IMR-90 (cell line): ENCODE results near the gene FAM83C. TPM values are rescaled to one million over a fixed set of nuclear protein-coding genes. Genes with fewer than 3 reads are reported as not detected.
A peak's percentile ranks its signal among the peaks of the same experiment; 100 is the strongest.

Experiments used
- ATAC-seq: fragments of 200-7000 bp; cut with Tn5 transposase; 2 replicates; pipeline ENCODE4 v1.9.1; 2020; ENCODE audit warnings: low read depth, mild to moderate bottlenecking, moderate library complexity
- BruUV-seq: library from RNA; stranded (reverse); fragments of 400-500 nt; replicated peaks from 2 replicates; lab custom pipeline; 2021; lab: Mats Ljungman, UMichigan
- CTCF ChIA-PET: fragments of 300-600 bp; formaldehyde crosslinking; extraction: SDS; loops from one replicate; lab custom pipeline; 2021; ENCODE audit warnings: antibody characterized with exemption; lab: Yijun Ruan, JAX
- POLR2A ChIA-PET: fragments of 300-600 bp; sonication (Branson Sonifier 250); formaldehyde crosslinking; loops from one replicate; lab custom pipeline; 2022; ENCODE audit warnings: antibody characterized with exemption; ENCODE audit not compliant: unreplicated experiment; lab: Charles Lee
- DNase-seq: peaks from one replicate; pipeline ENCODE4 v3.0.0; 2013
- H2AFZ ChIP-seq: replicated peaks from 2 replicates; pipeline ENCODE3; 2013; ENCODE audit warnings: low read length, mild to moderate bottlenecking; ENCODE audit not compliant: poor library complexity
- H2AK5ac ChIP-seq: 2 replicates; pipeline ENCODE4 v1.6.1; 2013; ENCODE audit warnings: low read depth, low read length, inconsistent platforms
- H2AK9ac ChIP-seq: replicated peaks from 2 replicates; pipeline ENCODE3; 2013; ENCODE audit warnings: mild to moderate bottlenecking, low read depth, low read length, moderate library complexity; ENCODE audit not compliant: poor library complexity
- H2BK120ac ChIP-seq: 2 replicates; pipeline ENCODE4 v1.6.1; 2013; ENCODE audit warnings: low read depth, low read length, inconsistent platforms
- H2BK15ac ChIP-seq: 3 replicates; pipeline ENCODE4 v1.6.1; 2013; ENCODE audit warnings: low read depth, low read length, inconsistent platforms
- H2BK20ac ChIP-seq: 2 replicates; pipeline ENCODE4 v1.6.1; 2013; ENCODE audit warnings: low read depth, mild to moderate bottlenecking, inconsistent platforms, low read length, moderate library complexity
- H2BK5ac ChIP-seq: 2 replicates; pipeline ENCODE4 v1.6.1; 2013; ENCODE audit warnings: mild to moderate bottlenecking, low read depth, low read length, inconsistent platforms; ENCODE audit not compliant: poor library complexity, severe bottlenecking
- H3K14ac ChIP-seq: replicated peaks from 2 replicates; pipeline ENCODE4 v1.6.1; 2013; ENCODE audit warnings: low read depth, low read length, inconsistent platforms
- H3K18ac ChIP-seq: 2 replicates; pipeline ENCODE4 v1.6.1; 2013; ENCODE audit warnings: low read depth, low read length, control low read depth
- H3K23ac ChIP-seq: 2 replicates; pipeline ENCODE4 v1.6.1; 2013; ENCODE audit warnings: low read depth, low read length, inconsistent platforms
- H3K27ac ChIP-seq: 2 replicates; pipeline ENCODE4 v1.5.1; 2013; ENCODE audit warnings: mild to moderate bottlenecking, control low read depth, low read length; ENCODE audit not compliant: insufficient read depth
- H3K27me3 ChIP-seq: 2 replicates; pipeline ENCODE4 v1.6.1; 2013; ENCODE audit warnings: low read length; ENCODE audit not compliant: control insufficient read depth, insufficient read depth
- H3K36me3 ChIP-seq: 2 replicates; pipeline ENCODE4 v1.6.1; 2013; ENCODE audit warnings: low read length, mixed read lengths; ENCODE audit not compliant: control insufficient read depth, insufficient read depth
- H3K4ac ChIP-seq: 2 replicates; pipeline ENCODE4 v1.6.1; 2013; ENCODE audit warnings: low read depth, low read length, inconsistent platforms
- H3K4me1 ChIP-seq: 2 replicates; pipeline ENCODE4 v1.6.1; 2013; ENCODE audit warnings: low read length, mixed read lengths; ENCODE audit not compliant: control insufficient read depth, insufficient read depth
- H3K4me2 ChIP-seq: 2 replicates; pipeline ENCODE4 v1.6.1; 2013; ENCODE audit warnings: low read depth, mild to moderate bottlenecking, control low read depth, low read length, moderate library complexity
- H3K4me3 ChIP-seq: 2 replicates; pipeline ENCODE4 v1.5.1; 2013; ENCODE audit warnings: low read depth, mild to moderate bottlenecking, control low read depth, low read length, moderate library complexity; ENCODE audit not compliant: insufficient read depth
- H3K56ac ChIP-seq: 2 replicates; pipeline ENCODE4 v1.6.1; 2013; ENCODE audit warnings: low read length, inconsistent platforms; ENCODE audit not compliant: insufficient read depth; ENCODE audit errors: extremely low read depth
- H3K79me1 ChIP-seq, 2 experiments: 2 replicates each; pipeline ENCODE4 v1.6.1; 2013; ENCODE audit warnings: low read length in 2 of 2, inconsistent platforms in 1 of 2, low read depth in 1 of 2
- H3K9ac ChIP-seq: 2 replicates; pipeline ENCODE4 v1.6.1; 2013; ENCODE audit warnings: low read depth, low read length, control low read depth
- H3K9me1 ChIP-seq: 2 replicates; pipeline ENCODE4 v1.6.1; 2013; ENCODE audit warnings: low read length, inconsistent platforms; ENCODE audit not compliant: insufficient read depth
- H3K9me3 ChIP-seq: 2 replicates; pipeline ENCODE4 v1.6.1; 2013; ENCODE audit warnings: low read length; ENCODE audit not compliant: control insufficient read depth, insufficient read depth
- H4K20me1 ChIP-seq: 2 replicates; pipeline ENCODE4 v1.6.1; 2013; ENCODE audit warnings: low read length, inconsistent platforms; ENCODE audit not compliant: insufficient read depth
- H4K5ac ChIP-seq: 2 replicates; pipeline ENCODE4 v1.6.1; 2013; ENCODE audit warnings: mild to moderate bottlenecking, low read depth, low read length, control low read depth
- H4K8ac ChIP-seq, 2 experiments: 2 replicates each; pipeline ENCODE4 v1.6.1; 2013; ENCODE audit warnings: low read depth in 2 of 2, low read length in 2 of 2, control low read depth in 1 of 2, inconsistent platforms in 1 of 2
- H4K91ac ChIP-seq: 2 replicates; pipeline ENCODE4 v1.6.1; 2013; ENCODE audit warnings: low read depth, low read length, inconsistent platforms; ENCODE audit not compliant: insufficient read depth
- BHLHE40 ChIP-seq: fragments of 150-350 bp; IDR thresholded peaks from 2 replicates; pipeline ENCODE4 v1.6.1; 2016; ENCODE audit warnings: mild to moderate bottlenecking, low read depth, low read length
- CEBPB ChIP-seq: IDR thresholded peaks from 2 replicates; pipeline ENCODE4 v1.6.1; 2012; ENCODE audit warnings: low read depth, low read length, improper control_type of control experiment
- CHD1 ChIP-seq: IDR thresholded peaks from 2 replicates; pipeline ENCODE4 v1.6.1; 2012; ENCODE audit warnings: low read depth, low read length, improper control_type of control experiment
- MAFK ChIP-seq: IDR thresholded peaks from 2 replicates; pipeline ENCODE4 v1.6.1; 2012; ENCODE audit warnings: low read depth, low read length, improper control_type of control experiment
- MAZ ChIP-seq: IDR thresholded peaks from 2 replicates; pipeline ENCODE4 v1.6.1; 2012; ENCODE audit warnings: low read depth, mild to moderate bottlenecking, low read length, improper control_type of control experiment, moderate library complexity, borderline replicate concordance
- MXI1 ChIP-seq: IDR thresholded peaks from 2 replicates; pipeline ENCODE4 v1.6.1; 2012; ENCODE audit warnings: low read depth, mild to moderate bottlenecking, low read length, moderate library complexity, borderline replicate concordance
- NFE2L2 ChIP-seq: fragments of 150-350 bp; IDR thresholded peaks from 2 replicates; pipeline ENCODE4 v1.6.1; 2016; ENCODE audit warnings: low read depth, mild to moderate bottlenecking, low read length
- POLR2A ChIP-seq: IDR thresholded peaks from 2 replicates; pipeline ENCODE4 v1.6.1; 2012; ENCODE audit warnings: mild to moderate bottlenecking, low read depth, low read length
- RAD21 ChIP-seq: IDR thresholded peaks from 2 replicates; pipeline ENCODE4 v1.6.1; 2012; ENCODE audit warnings: low read length, improper control_type of control experiment
- RCOR1 ChIP-seq: IDR thresholded peaks from 2 replicates; pipeline ENCODE4 v1.6.1; 2012; ENCODE audit warnings: mild to moderate bottlenecking, low read length, improper control_type of control experiment; ENCODE audit not compliant: insufficient replicate concordance
- RFX5 ChIP-seq: IDR thresholded peaks from 2 replicates; pipeline ENCODE4 v1.8.0; 2012; ENCODE audit warnings: low read depth, mild to moderate bottlenecking, low read length, moderate library complexity
- WGBS, 2 experiments: methylation state at CpG; one replicate each; pipeline versions ENCODE4 v1.1.5 to v1.1.7; 2013; ENCODE audit warnings: missing lambda C conversion rate in 2 of 2; ENCODE audit not compliant: insufficient read length in 1 of 2; ENCODE audit errors: extremely low coverage in 2 of 2; 5-methylcytosine and 5-hydroxymethylcytosine counted together
- dilution Hi-C: fragments of 300-500 bp; cut with HindIII; formaldehyde crosslinking; loops from one replicate; pipeline ENCODE4 v1.14.3; 2018; ENCODE audit warnings: low sequenced_read_pairs; ENCODE audit not compliant: unreplicated experiment
- in situ Hi-C: fragments of 300-500 bp; cut with MboI; formaldehyde crosslinking; loops from 3 replicates; pipeline ENCODE4 v1.14.3; 2019; ENCODE audit warnings: low sequenced_read_pairs, inconsistent platforms, mixed read lengths
- intact Hi-C: fragments of 100-400 bp; cut with micrococcal nuclease; formaldehyde crosslinking; loops from 2 replicates; pipeline ENCODE4 v1.10.0; 2022
- polyA plus RNA-seq, 3 experiments: library from polyadenylated mRNA; depleted of rRNA; stranded (reverse); fragments of >200 nt; gene quantifications; 2 replicates each; pipeline ENCODE4 v1.2.3, GENCODE V29; 2012; ENCODE audit warnings: low replicate concordance in 1 of 3
- total RNA-seq: library from RNA; depleted of rRNA; stranded (reverse); fragments of >200 nt; gene quantifications from 2 replicates; pipeline ENCODE4 v1.2.3, GENCODE V29; 2012
- TF ChIP-seq, protein P1 (sequence below): conservative IDR thresholded peaks from 2 replicates; pipeline ENCODE4 v1.5.1; 2012; ENCODE audit warnings: mild to moderate bottlenecking, low read depth, low read length, improper control_type of control experiment
- TF ChIP-seq, protein P2 (sequence below): fragments of 150-350 bp; IDR thresholded peaks from 2 replicates; pipeline ENCODE4 v1.6.1; 2016; ENCODE audit warnings: low read depth, mild to moderate bottlenecking, low read length, moderate library complexity, borderline replicate concordance
- TF ChIP-seq, protein P3 (sequence below): fragments of 150-350 bp; IDR thresholded peaks from 2 replicates; pipeline ENCODE4 v1.6.1; 2017; ENCODE audit warnings: mild to moderate bottlenecking, antibody characterized with exemption, low read length, low read depth

Gene FAM83C
- total and polyA plus RNA-seq, 2 of the 4 experiments (the other 2 are of a cell fraction) = 0.02 TPM; not detected in 1

DNA sequence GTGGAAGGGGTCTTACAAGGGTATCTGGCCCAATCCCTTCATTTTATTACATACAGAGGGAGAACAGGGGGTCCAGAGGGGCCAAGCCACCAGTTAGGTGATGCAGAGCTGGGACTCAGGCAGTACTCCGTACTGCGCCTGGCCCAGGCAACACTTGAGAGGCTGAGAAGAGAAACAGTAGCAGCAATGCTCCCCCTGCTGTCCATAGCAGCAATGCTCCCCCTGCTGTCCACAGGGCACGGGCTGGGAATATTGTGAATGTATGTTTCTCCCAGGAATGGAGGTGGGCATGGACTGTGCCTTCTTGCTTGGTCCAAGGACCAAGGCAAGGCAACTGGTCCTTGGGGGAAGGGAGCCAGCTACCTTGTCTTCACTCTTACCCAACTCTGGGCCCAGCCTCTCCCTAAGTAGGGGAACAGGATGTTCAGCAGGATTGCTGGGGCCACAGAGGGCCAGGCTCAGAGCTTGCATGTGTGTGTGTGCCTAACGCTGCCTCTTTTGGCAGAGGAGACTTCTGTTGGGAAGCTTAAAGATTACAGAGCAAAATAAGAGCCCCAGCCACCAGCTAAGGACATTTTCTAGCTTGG, 14.8 kb upstream of the FAM83C start:
- peak overlapping the region; percentile 86; the same call in 1 of the 2 replicates for H3K56ac ChIP-seq
- peaks cover 61% of the 10 kb centered on the region for H3K4me1 ChIP-seq
- in situ Hi-C loops = loop anchor here (5.0 kb wide), 1 partner anchor 130 kb away; the partner anchor contains the start of gene GDF5
- peak overlapping the region; percentile 100 for H2BK120ac ChIP-seq
- peak overlapping the region; percentile 92 for H3K18ac ChIP-seq
- no peaks in the 10 kb centered on the region for H3K27me3 ChIP-seq
- H2BK20ac ChIP-seq = peak overlapping the region; percentile 100
- peak overlapping the region; percentile 98 for H3K23ac ChIP-seq
- no peaks in the 10 kb centered on the region for H4K20me1 ChIP-seq
- peaks cover 0 to 61% of the 10 kb centered on the region in 2 experiments; a peak in 2 of 4 replicates for H3K79me1 ChIP-seq
- no peak overlapping the region for H3K4me2 ChIP-seq
- ChIA-PET POLR2A (interaction anchor here (0.6 to 1.0 kb wide), 3 partner anchors 22 to 123 kb away, joined by 3 read pairs; partner anchors contain the start of gene EIF6), CTCF (interaction anchor here (0.6 to 1.7 kb wide), 10 partner anchors 9 to 162 kb away, joined by 3 to 9 read pairs (median 4); partner anchors contain the start of gene GDF5)
- H3K9me1 ChIP-seq = peaks cover 55% of the 10 kb centered on the region
- peak overlapping the region; percentile 99 for H3K4ac ChIP-seq
- H4K8ac ChIP-seq = peak overlapping the region; percentile 97 to 98
- H3K4me3 ChIP-seq = no peak overlapping the region
- peak overlapping the region; percentile 99 for H2BK15ac ChIP-seq
- dilution Hi-C loops = no loop called here
- intact Hi-C loops = loop anchor here (2.0 kb wide), 1 partner anchor 32 kb away; no protein-coding TSS in a partner anchor
- BruUV-seq = no TSS peak
- 0 out of 2 replicates have a peak overlapping the region, but pooled peaks have one; percentile 19 for H3K9ac ChIP-seq
- H3K14ac ChIP-seq = peak overlapping the region; percentile 99
- H2AFZ ChIP-seq = peak overlapping the region; percentile 68
- H4K91ac ChIP-seq = peak overlapping the region; percentile 100
- WGBS, 2 experiments = 72% methylated on average over 3 of the region's 4 CpGs; no CpG with 5 or more reads in 1 of the 2 experiments
- no peaks in the 10 kb centered on the region for H3K36me3 ChIP-seq
- no peaks in the 10 kb centered on the region for H3K9me3 ChIP-seq
- peak overlapping the region; percentile 100 for H2AK5ac ChIP-seq
- peak overlapping the region; percentile 87 for H2AK9ac ChIP-seq
- DNase-seq (peak; percentile 84), ATAC-seq (peak; percentile 20)
- peak overlapping the region; percentile 94 for H2BK5ac ChIP-seq
- H3K27ac ChIP-seq = peak overlapping the region; percentile 88
- peak overlapping the region; percentile 86 for H4K5ac ChIP-seq
- TF ChIP-seq RAD21 = peak; percentile 57
- TF ChIP-seq, protein P1, sequence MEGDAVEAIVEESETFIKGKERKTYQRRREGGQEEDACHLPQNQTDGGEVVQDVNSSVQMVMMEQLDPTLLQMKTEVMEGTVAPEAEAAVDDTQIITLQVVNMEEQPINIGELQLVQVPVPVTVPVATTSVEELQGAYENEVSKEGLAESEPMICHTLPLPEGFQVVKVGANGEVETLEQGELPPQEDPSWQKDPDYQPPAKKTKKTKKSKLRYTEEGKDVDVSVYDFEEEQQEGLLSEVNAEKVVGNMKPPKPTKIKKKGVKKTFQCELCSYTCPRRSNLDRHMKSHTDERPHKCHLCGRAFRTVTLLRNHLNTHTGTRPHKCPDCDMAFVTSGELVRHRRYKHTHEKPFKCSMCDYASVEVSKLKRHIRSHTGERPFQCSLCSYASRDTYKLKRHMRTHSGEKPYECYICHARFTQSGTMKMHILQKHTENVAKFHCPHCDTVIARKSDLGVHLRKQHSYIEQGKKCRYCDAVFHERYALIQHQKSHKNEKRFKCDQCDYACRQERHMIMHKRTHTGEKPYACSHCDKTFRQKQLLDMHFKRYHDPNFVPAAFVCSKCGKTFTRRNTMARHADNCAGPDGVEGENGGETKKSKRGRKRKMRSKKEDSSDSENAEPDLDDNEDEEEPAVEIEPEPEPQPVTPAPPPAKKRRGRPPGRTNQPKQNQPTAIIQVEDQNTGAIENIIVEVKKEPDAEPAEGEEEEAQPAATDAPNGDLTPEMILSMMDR = peak; percentile 91
- TF ChIP-seq POLR2A = peak; percentile 26; the same call in 1 of the 2 replicates
- TF ChIP-seq, protein P2, sequence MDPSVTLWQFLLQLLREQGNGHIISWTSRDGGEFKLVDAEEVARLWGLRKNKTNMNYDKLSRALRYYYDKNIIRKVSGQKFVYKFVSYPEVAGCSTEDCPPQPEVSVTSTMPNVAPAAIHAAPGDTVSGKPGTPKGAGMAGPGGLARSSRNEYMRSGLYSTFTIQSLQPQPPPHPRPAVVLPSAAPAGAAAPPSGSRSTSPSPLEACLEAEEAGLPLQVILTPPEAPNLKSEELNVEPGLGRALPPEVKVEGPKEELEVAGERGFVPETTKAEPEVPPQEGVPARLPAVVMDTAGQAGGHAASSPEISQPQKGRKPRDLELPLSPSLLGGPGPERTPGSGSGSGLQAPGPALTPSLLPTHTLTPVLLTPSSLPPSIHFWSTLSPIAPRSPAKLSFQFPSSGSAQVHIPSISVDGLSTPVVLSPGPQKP = no peak
- TF ChIP-seq BHLHE40 = no peak
- no peak for TF ChIP-seq CEBPB
- no peak for TF ChIP-seq RFX5
- TF ChIP-seq MXI1 = 0 out of 2 replicates have a peak, but pooled peaks have one; percentile 21
- TF ChIP-seq, protein P3, sequence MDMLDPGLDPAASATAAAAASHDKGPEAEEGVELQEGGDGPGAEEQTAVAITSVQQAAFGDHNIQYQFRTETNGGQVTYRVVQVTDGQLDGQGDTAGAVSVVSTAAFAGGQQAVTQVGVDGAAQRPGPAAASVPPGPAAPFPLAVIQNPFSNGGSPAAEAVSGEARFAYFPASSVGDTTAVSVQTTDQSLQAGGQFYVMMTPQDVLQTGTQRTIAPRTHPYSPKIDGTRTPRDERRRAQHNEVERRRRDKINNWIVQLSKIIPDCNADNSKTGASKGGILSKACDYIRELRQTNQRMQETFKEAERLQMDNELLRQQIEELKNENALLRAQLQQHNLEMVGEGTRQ = no peak
- TF ChIP-seq RCOR1 = no peak
- TF ChIP-seq CHD1 = no peak
- no peak for TF ChIP-seq MAFK
- TF ChIP-seq NFE2L2 = no peak
- peak; percentile 34; the same call in 1 of the 2 replicates for TF ChIP-seq MAZ
